Measurements from ENCODE around the gene FATE1. TPM values are rescaled to one million over a fixed set of nuclear protein-coding genes. Genes with fewer than 3 reads are reported as not detected.

FATE1 gene
- total RNA-seq, result 0.15 and 0.18 TPM in 2 replicates
- not detected in 2 replicates for polyA plus RNA-seq

- Histone ChIP-seq H3K36me3 (no peaks in the 10 kb centered on the region), H3K27me3 (no peaks in the 10 kb centered on the region), H3K9me3 (ENCODE audit: low read depth) (no peaks in the 10 kb centered on the region), H3K4me3 (no peak within 1 kb of the TSS), H3K4me1 (ENCODE audit: low read depth) (no peaks in the 10 kb centered on the region), H3K27ac (no peak within 1 kb of the TSS)
- DNase-seq (ENCODE audit: low read depth in 1 of 2, low spot score in 1 of 2), result no peak
- no peak for TF ChIP-seq CTCF (IDR thresholded peaks at IDR 0.05; ENCODE audit: low read depth, low read length)
These were observed at the start of gene FATE1 for GRCh38 chrX:151715752-151716151. Gene FATE1, plus strand, starts transcription at chrX:151716035. Its CDS starts 85 bp downstream, at chrX:151716120.

- no peak for DNase-seq (ENCODE audit: low read depth in 1 of 2, low spot score in 1 of 2)
- H3K27me3 ChIP-seq, result no peaks in the 10 kb centered on the region
- no peaks in the 10 kb centered on the region for H3K4me1 ChIP-seq (ENCODE audit: low read depth)
- no peak for TF ChIP-seq CTCF (IDR thresholded peaks at IDR 0.05; ENCODE audit: low read depth, low read length)
- no peaks in the 10 kb centered on the region for H3K36me3 ChIP-seq
- H3K27ac ChIP-seq, result no peak overlapping the region
- no peaks in the 10 kb centered on the region for H3K9me3 ChIP-seq (ENCODE audit: low read depth)
- H3K4me3 ChIP-seq, result no peak overlapping the region
These were observed 40.6 kb upstream of the FATE1 start for GRCh38 chrX:151675121-151675746.

GRCh38 chrX:151676196-151676595 lies 39.6 kb upstream of the FATE1 start:
- no peaks in the 10 kb centered on the region for H3K36me3 ChIP-seq
- no peak overlapping the region for H3K4me3 ChIP-seq
- H3K9me3 ChIP-seq (ENCODE audit: low read depth), result no peaks in the 10 kb centered on the region
- TF ChIP-seq CTCF (IDR thresholded peaks at IDR 0.05; ENCODE audit: low read depth, low read length), result no peak
- H3K4me1 ChIP-seq (ENCODE audit: low read depth), result no peaks in the 10 kb centered on the region
- DNase-seq (ENCODE audit: low read depth in 1 of 2, low spot score in 1 of 2), result no peak
- H3K27ac ChIP-seq, result no peak overlapping the region
- H3K27me3 ChIP-seq, result no peaks in the 10 kb centered on the region

- H3K9me3 ChIP-seq (ENCODE audit: low read depth), result no peaks in the 10 kb centered on the region
- DNase-seq (ENCODE audit: low read depth in 1 of 2, low spot score in 1 of 2), result no peak
- no peaks in the 10 kb centered on the region for H3K4me1 ChIP-seq (ENCODE audit: low read depth)
- H3K27me3 ChIP-seq, result no peaks in the 10 kb centered on the region
- no peak overlapping the region for H3K27ac ChIP-seq
- no peak for TF ChIP-seq CTCF (IDR thresholded peaks at IDR 0.05; ENCODE audit: low read depth, low read length)
- no peak overlapping the region for H3K4me3 ChIP-seq
- H3K36me3 ChIP-seq, result no peaks in the 10 kb centered on the region
These were observed 35.9 kb upstream of the FATE1 start for GRCh38 chrX:151679798-151680402.

- H3K9me3 ChIP-seq (ENCODE audit: low read depth), result no peaks in the 10 kb centered on the region
- no peaks in the 10 kb centered on the region for H3K27me3 ChIP-seq
- no peaks in the 10 kb centered on the region for H3K36me3 ChIP-seq
- no peak overlapping the region for H3K4me3 ChIP-seq
- H3K4me1 ChIP-seq (ENCODE audit: low read depth), result no peaks in the 10 kb centered on the region
- H3K27ac ChIP-seq, result no peak overlapping the region
- peak; percentile 44 for TF ChIP-seq CTCF (IDR thresholded peaks at IDR 0.05; ENCODE audit: low read depth, low read length)
- DNase-seq (ENCODE audit: low read depth in 1 of 2, low spot score in 1 of 2), result peak; percentile 25 to 60
These were observed 35.0 kb upstream of the FATE1 start for GRCh38 chrX:151680805-151681204.
